Body of pancreas (tissue), 4 donors: Measurements from ENCODE around the gene RPH3AL. TPM values are rescaled to one million over a fixed set of nuclear protein-coding genes. Genes with fewer than 3 reads are reported as not detected.
"Not testable (repeated sequence)": the region's sequence is repeated elsewhere in the genome, so short reads cannot be mapped to it uniquely, and the experiment has no call there.

Experiments used
- ATAC-seq: fragments of 150-250 bp; one replicate; pipeline ENCODE4 v1.9.1; 2016
- DNase-seq, 4 donors: peaks; one replicate each; pipeline ENCODE4 v3.0.0-alpha.2; 2019
- H3K27ac ChIP-seq, 4 donors: fragments of 200-600 bp; sonication (generic); 1 replicate in 3 of 4; 2 replicates in 1 of 4; pipeline versions ENCODE4 v1.5.1 to v1.6.1; 2016 to 2019; ENCODE audit warnings: mild to moderate bottlenecking in 1 of 4, mixed read lengths in 1 of 4, moderate library complexity in 1 of 4
- H3K27me3 ChIP-seq, 2 donors: fragments of 200-600 bp; sonication (generic); one replicate each; pipeline ENCODE4 v1.6.0; 2016; ENCODE audit warnings: mild to moderate bottlenecking in 1 of 2
- H3K36me3 ChIP-seq, 2 donors: fragments of 200-600 bp; sonication (generic); replicated peaks in 1 of 2; 2 replicates each; pipeline ENCODE4 v1.5.1; 2016; ENCODE audit warnings: low read depth in 2 of 2; ENCODE audit not compliant: insufficient read depth in 1 of 2
- H3K4me1 ChIP-seq: fragments of 200-600 bp; sonication (generic); one replicate; pipeline ENCODE4 v1.6.0; 2016
- H3K4me3 ChIP-seq, 2 donors: fragments of 200-600 bp; sonication (generic); 1 replicate in 1 of 2; 2 replicates in 1 of 2; pipeline ENCODE4 v1.5.1; 2016 to 2019
- H3K9me3 ChIP-seq, 3 donors: fragments of 200-600 bp; sonication (generic); 1 replicate in 2 of 3; 2 replicates in 1 of 3; pipeline ENCODE4 v1.5.1; 2016
- CTCF ChIP-seq, 7 experiments: fragments of 450-650 bp in 4 of 7; fragments of 200-600 bp in 3 of 7; sonication (generic) in 3 of 7; IDR thresholded peaks; one replicate each; pipeline ENCODE4 v1.5.1; 2016 to 2019; ENCODE audit warnings: antibody characterized with exemption in 7 of 7
- POLR2A ChIP-seq, 3 donors: fragments of 450-650 bp; IDR thresholded peaks; one replicate each; pipeline ENCODE4 v1.6.1; 2016; ENCODE audit warnings: antibody characterized with exemption in 3 of 3, mild to moderate bottlenecking in 2 of 3
- WGBS, 2 donors: methylation state at CpG; one replicate each; pipeline ENCODE4 v1.1.5; 2017; 5-methylcytosine and 5-hydroxymethylcytosine counted together
- intact Hi-C: fragments of 100-400 bp; cut with DNase I; formaldehyde crosslinking; loops from one replicate; pipeline ENCODE4 v1.15.1; 2023
- total RNA-seq, 2 donors: library from RNA; depleted of rRNA; stranded (reverse); fragments of >200 nt; gene quantifications; one replicate each; pipeline ENCODE4 v1.1.0, GENCODE V29; 2016

RPH3AL gene
- total RNA-seq, 2 donors from 2014 or later, result 77.1 to 89.5 TPM

- peak in 1 of 4 donors; percentile 2 for DNase-seq
- ATAC-seq, result no peak
- Histone ChIP-seq H3K36me3 (peaks cover 0 to 11% of the 10 kb centered on the region in 2 donors), H3K9me3 (no peaks in the 10 kb centered on the region), H3K27ac (no peak overlapping the region), H3K27me3 (no peaks in the 10 kb centered on the region), H3K4me3 (no peak overlapping the region), H3K4me1 (peaks cover 15% of the 10 kb centered on the region)
- intact Hi-C loops, result no loop called here
- TF ChIP-seq POLR2A (IDR thresholded peaks at IDR 0.05) (no peak), CTCF (IDR thresholded peaks at IDR 0.05) (no peak)
- WGBS, 2 donors, result 87 to 93% methylated on average over 14 of the region's 14 CpGs
Measured at GRCh38 chr17:246226-246625, 106.4 kb downstream of the RPH3AL start.

- ATAC-seq (no peak), DNase-seq (peak in 2 of 4 donors; percentile 4 to 10)
- no peaks in the 10 kb centered on the region for H3K9me3 ChIP-seq
- TF ChIP-seq CTCF (IDR thresholded peaks at IDR 0.05) (no peak), POLR2A (IDR thresholded peaks at IDR 0.05) (no peak)
- intact Hi-C loops, result no loop called here
- H3K27me3 ChIP-seq, result no peaks in the 10 kb centered on the region
- no peak overlapping the region for H3K27ac ChIP-seq
- H3K36me3 ChIP-seq, result peaks cover 0 to 11% of the 10 kb centered on the region in 2 donors
- H3K4me3 ChIP-seq, result no peak overlapping the region
- H3K4me1 ChIP-seq, result peaks cover 15% of the 10 kb centered on the region
- WGBS, 2 donors, result 89 to 96% methylated on average over 12 of the region's 13 CpGs
Measured at GRCh38 chr17:245611-246010, 107.0 kb downstream of the RPH3AL start.

GRCh38 chr17:245020-245419 is 107.6 kb downstream of the RPH3AL start:
- Histone ChIP-seq H3K27me3 (no peaks in the 10 kb centered on the region), H3K4me3 (no peak overlapping the region), H3K4me1 (peaks cover 15% of the 10 kb centered on the region), H3K27ac (no peak overlapping the region), H3K36me3 (peaks cover 0 to 11% of the 10 kb centered on the region in 2 donors), H3K9me3 (no peaks in the 10 kb centered on the region)
- intact Hi-C loops, result no loop called here
- peak in 2 of 4 donors; percentile 2 to 4 for DNase-seq
- no peak for TF ChIP-seq POLR2A (IDR thresholded peaks at IDR 0.05)
- no peak for TF ChIP-seq CTCF (IDR thresholded peaks at IDR 0.05)
- ATAC-seq, result no peak
- 90 to 92% methylated on average over 7 of the region's 7 CpGs for WGBS, 2 donors

- H3K9me3 ChIP-seq, DNase-seq, H3K27ac ChIP-seq, H3K27me3 ChIP-seq, intact Hi-C loops, ATAC-seq, H3K4me3 ChIP-seq: not testable (repeated sequence)
- H3K4me1 ChIP-seq, result peaks cover 10% of the 10 kb centered on the region
- H3K36me3 ChIP-seq, result peaks cover 0 to 12% of the 10 kb centered on the region in 2 donors
Measured at GRCh38 chr17:243924-244323, 108.7 kb downstream of the RPH3AL start.

GRCh38 chr17:238964-239259 is 113.7 kb downstream of the RPH3AL start:
- intact Hi-C loops, result no loop called here
- peaks cover 0 to 1% of the 10 kb centered on the region in 2 donors for H3K36me3 ChIP-seq
- no peak overlapping the region for H3K4me3 ChIP-seq
- no peaks in the 10 kb centered on the region for H3K9me3 ChIP-seq
- H3K4me1 ChIP-seq, result no peaks in the 10 kb centered on the region
- ATAC-seq (no peak), DNase-seq (peak in 2 of 4 donors; percentile 4 to 9)
- no peak for TF ChIP-seq CTCF (IDR thresholded peaks at IDR 0.05)
- TF ChIP-seq POLR2A (IDR thresholded peaks at IDR 0.05), result no peak
- H3K27ac ChIP-seq, result no peak overlapping the region
- WGBS, 2 donors, result 81 to 83% methylated on average over 4 of the region's 4 CpGs
- H3K27me3 ChIP-seq, result no peaks in the 10 kb centered on the region
